Fibroblast of pulmonary artery (primary cell): ENCODE results near the gene ST3GAL3.
A peak's percentile ranks its signal among the peaks of the same experiment; 100 is the strongest.

Experiments used
- DNase-seq: peaks from one replicate; pipeline ENCODE4 v3.0.0-alpha.2; 2010; ENCODE audit warnings: low read depth
- H3K4me3 ChIP-seq: replicated peaks from 2 replicates; pipeline ENCODE4 v1.5.1; 2011; ENCODE audit warnings: low read depth, mild to moderate bottlenecking, control low read depth, low read length, moderate library complexity
- TF ChIP-seq, protein P1 (sequence below): IDR thresholded peaks from 2 replicates; pipeline ENCODE4 v1.5.1; 2011; ENCODE audit warnings: mild to moderate bottlenecking, control low read depth, low read length, inconsistent platforms; ENCODE audit errors: missing control alignments

ST3GAL3 gene

GRCh38 chr1:43933386-43934100 is 226.2 kb downstream of the ST3GAL3 start, which contains the start of gene ARTN:
Gene ARTN (plus strand): TSS chr1:43933801. CDS start chr1:43935657, 1,856 bp downstream.
- no peak for DNase-seq
- TF ChIP-seq, protein P1, sequence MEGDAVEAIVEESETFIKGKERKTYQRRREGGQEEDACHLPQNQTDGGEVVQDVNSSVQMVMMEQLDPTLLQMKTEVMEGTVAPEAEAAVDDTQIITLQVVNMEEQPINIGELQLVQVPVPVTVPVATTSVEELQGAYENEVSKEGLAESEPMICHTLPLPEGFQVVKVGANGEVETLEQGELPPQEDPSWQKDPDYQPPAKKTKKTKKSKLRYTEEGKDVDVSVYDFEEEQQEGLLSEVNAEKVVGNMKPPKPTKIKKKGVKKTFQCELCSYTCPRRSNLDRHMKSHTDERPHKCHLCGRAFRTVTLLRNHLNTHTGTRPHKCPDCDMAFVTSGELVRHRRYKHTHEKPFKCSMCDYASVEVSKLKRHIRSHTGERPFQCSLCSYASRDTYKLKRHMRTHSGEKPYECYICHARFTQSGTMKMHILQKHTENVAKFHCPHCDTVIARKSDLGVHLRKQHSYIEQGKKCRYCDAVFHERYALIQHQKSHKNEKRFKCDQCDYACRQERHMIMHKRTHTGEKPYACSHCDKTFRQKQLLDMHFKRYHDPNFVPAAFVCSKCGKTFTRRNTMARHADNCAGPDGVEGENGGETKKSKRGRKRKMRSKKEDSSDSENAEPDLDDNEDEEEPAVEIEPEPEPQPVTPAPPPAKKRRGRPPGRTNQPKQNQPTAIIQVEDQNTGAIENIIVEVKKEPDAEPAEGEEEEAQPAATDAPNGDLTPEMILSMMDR: no peak
- peak within 1 kb of the TSS; percentile 38 for H3K4me3 ChIP-seq

- H3K4me3 ChIP-seq: no peak overlapping the region
Measured at GRCh38 chr1:43934101-43934985, 227.0 kb downstream of the ST3GAL3 start.

GRCh38 chr1:43934986-43935324 is 227.6 kb downstream of the ST3GAL3 start:
- TF ChIP-seq, protein P1: no peak
- no peak for DNase-seq
- no peak overlapping the region for H3K4me3 ChIP-seq

More at GRCh38 chr1:43934101-43934985, 227.0 kb downstream of the ST3GAL3 start:
- DNase-seq: peak; percentile 64
- TF ChIP-seq, protein P1: peak; percentile 89

DNA sequence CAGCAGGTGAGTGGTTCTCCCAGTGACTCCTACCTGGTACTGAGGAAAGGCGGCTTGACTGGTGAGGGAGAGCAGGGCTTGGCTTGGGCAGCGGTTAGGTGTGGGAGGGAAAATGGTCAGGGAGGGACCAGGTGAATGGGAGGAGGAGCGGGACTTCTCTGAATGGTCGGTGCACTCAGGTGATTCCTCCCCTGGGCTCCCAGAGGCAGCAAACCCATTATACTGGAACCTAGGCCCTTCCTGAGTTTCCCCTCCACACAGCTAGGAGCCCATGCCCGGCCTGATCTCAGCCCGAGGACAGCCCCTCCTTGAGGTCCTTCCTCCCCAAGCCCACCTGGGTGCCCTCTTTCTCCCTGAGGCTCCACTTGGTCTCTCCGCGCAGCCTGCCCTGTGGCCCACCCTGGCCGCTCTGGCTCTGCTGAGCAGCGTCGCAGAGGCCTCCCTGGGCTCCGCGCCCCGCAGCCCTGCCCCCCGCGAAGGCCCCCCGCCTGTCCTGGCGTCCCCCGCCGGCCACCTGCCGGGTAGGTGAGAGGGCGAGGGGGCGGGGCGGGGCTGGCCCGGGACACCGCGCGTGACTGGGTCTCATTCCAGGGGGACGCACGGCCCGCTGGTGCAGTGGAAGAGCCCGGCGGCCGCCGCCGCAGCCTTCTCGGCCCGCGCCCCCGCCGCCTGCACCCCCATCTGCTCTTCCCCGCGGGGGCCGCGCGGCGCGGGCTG is 228.5 kb downstream of the ST3GAL3 start:
- TF ChIP-seq, protein P1: no peak
- H3K4me3 ChIP-seq: no peak overlapping the region
- no peak for DNase-seq

GRCh38 chr1:43936431-43937151 is 229.3 kb downstream of the ST3GAL3 start:
- H3K4me3 ChIP-seq: no peak overlapping the region
- TF ChIP-seq, protein P1: no peak
- peak; percentile 20 for DNase-seq

GRCh38 chr1:43937179-43937865 is 230.0 kb downstream of the ST3GAL3 start:
- TF ChIP-seq, protein P1: no peak
- no peak overlapping the region for H3K4me3 ChIP-seq
- DNase-seq: no peak
